Activated CD4-positive, alpha-beta T cell treated with anti-CD3 and anti-CD28 coated beads, Interleukin-2, amount 50 U/mL, for 48 hours (primary cell): Measurements from ENCODE around the gene RPS23.

Source experiments
- DNase-seq, 2 experiments: peaks; one replicate each; pipeline ENCODE4 v3.0.0-alpha.2; 2020

Gene RPS23

DNA sequence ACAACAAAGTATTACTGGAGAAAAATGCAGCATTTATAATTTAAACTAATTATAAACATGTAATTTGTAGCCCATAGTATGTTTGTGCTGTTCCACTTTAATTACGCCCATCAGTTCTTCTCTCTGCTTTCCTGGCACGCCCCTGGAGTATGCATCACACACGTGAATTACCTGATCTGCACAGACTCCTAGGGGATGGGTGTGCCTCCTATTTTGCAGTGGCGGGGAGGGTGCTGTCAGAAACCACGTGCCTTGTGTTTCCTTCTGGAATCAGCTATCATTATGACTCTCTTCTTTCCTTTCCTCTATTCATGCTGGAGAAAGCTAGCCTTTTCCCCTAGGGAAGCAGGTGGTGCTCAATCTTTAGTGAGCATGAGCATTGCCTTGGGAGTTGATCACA is 43.3 kb downstream of the RPS23 start:
- DNase-seq: no peak

DNA sequence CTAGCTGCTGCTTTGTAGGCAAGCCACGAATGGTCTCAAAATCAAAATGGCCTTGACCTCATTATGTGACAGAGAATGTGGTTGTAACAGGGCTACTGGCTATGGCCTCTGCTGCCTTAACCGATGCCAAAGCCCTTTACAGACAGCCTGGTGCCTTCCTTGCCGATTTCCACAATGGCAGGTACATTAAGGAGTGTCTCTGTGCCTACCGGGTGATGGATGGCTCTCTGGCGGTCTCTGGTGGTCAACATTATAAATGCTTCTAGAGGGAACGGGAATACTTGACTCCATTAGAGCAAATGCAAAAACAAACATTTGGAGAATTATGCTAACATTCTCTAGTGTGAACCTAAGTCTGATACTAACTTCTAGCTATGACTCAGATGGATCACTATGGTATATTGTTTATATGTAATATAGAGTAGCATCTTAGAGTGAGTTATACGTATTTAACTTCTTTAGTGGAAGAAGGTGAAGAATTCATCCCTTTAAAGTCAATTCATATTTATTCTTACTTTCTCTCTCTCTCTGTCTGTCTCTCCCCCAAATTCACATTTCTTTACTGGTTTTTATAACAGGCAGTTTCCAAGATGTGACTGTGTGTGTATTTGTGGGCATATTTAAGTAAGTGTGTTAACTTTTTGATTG is 52.5 kb downstream of the RPS23 start:
- DNase-seq: peak; percentile 63 to 72
